GM06990 (cell line): Measurements from ENCODE around the gene HDHD5.

ENCODE experiments used
- DNase-seq: peaks from one replicate; pipeline ENCODE4 v3.0.0-alpha.2; 2011; ENCODE audit not compliant: insufficient read length; ENCODE audit errors: extremely low read depth
- H3K27me3 ChIP-seq: replicated peaks from 2 replicates; pipeline ENCODE4 v1.6.0; 2011; ENCODE audit warnings: low read length; ENCODE audit not compliant: control insufficient read depth, insufficient read depth
- H3K36me3 ChIP-seq: 2 replicates; pipeline ENCODE4 v1.5.1; 2011; ENCODE audit warnings: low read length; ENCODE audit not compliant: control insufficient read depth, insufficient read depth
- H3K4me3 ChIP-seq: replicated peaks from 2 replicates; pipeline ENCODE4 v1.5.1; 2011; ENCODE audit warnings: low read depth, mild to moderate bottlenecking, control low read depth, low read length
- CTCF ChIP-seq: IDR thresholded peaks from 2 replicates; pipeline ENCODE4 v1.5.1; 2011; ENCODE audit warnings: low read length, control low read depth, mild to moderate bottlenecking, inconsistent platforms; ENCODE audit not compliant: insufficient read depth, poor library complexity, severe bottlenecking

The HDHD5 gene

GRCh38 chr22:17121233-17122195 lies 37.6 kb downstream of the HDHD5 start, which contains the start of gene TMEM121B:
TSS of gene TMEM121B (minus strand) at chr22:17121360. CDS start at chr22:17121127, 233 bp downstream.
- Histone ChIP-seq H3K27me3 (no peaks in the 10 kb centered on the region), H3K36me3 (no peaks in the 10 kb centered on the region), H3K4me3 (peak within 1 kb of the TSS; percentile 10)
- TF ChIP-seq CTCF: no peak
- no peak for DNase-seq

- no peaks in the 10 kb centered on the region for H3K27me3 ChIP-seq
- H3K4me3 ChIP-seq: peak overlapping the region; percentile 10
- DNase-seq: no peak
These were observed 38.3 kb downstream of the HDHD5 start for GRCh38 chr22:17120711-17121232.

GRCh38 chr22:17120281-17120680 lies 38.8 kb downstream of the HDHD5 start:
- peak; percentile 44 for DNase-seq
- no peak overlapping the region for H3K4me3 ChIP-seq

More at GRCh38 chr22:17120711-17121232, 38.3 kb downstream of the HDHD5 start:
- TF ChIP-seq CTCF: no peak
- H3K36me3 ChIP-seq: no peaks in the 10 kb centered on the region

GRCh38 chr22:17119481-17120202 lies 39.4 kb downstream of the HDHD5 start:
- peak; percentile 38 for TF ChIP-seq CTCF
- no peak for DNase-seq
- no peaks in the 10 kb centered on the region for H3K36me3 ChIP-seq
- no peak overlapping the region for H3K4me3 ChIP-seq
- no peaks in the 10 kb centered on the region for H3K27me3 ChIP-seq

More at GRCh38 chr22:17120281-17120680, 38.8 kb downstream of the HDHD5 start:
- TF ChIP-seq CTCF: no peak
- Histone ChIP-seq H3K36me3 (no peaks in the 10 kb centered on the region), H3K27me3 (no peaks in the 10 kb centered on the region)

GRCh38 chr22:17118342-17118741 lies 40.7 kb downstream of the HDHD5 start:
- TF ChIP-seq CTCF: no peak
- H3K27me3 ChIP-seq: no peaks in the 10 kb centered on the region
- no peak for DNase-seq
- no peak overlapping the region for H3K4me3 ChIP-seq
- no peaks in the 10 kb centered on the region for H3K36me3 ChIP-seq
